Measurements from ENCODE around the gene PDIA5. TPM values are rescaled to one million over a fixed set of nuclear protein-coding genes. Genes with fewer than 3 reads are reported as not detected.

PDIA5 gene
- total RNA-seq, 2 experiments from 2014 or later, result 2.2 to 3.0 TPM

GRCh38 chr3:123168605-123169004 lies 101.8 kb downstream of the PDIA5 start:
- Mint-ChIP-seq H3K27ac (no peak overlapping the region), H3K9me3 (peaks cover 5% of the 10 kb centered on the region), H3K36me3 (ENCODE audit: low read depth) (peaks cover 30% of the 10 kb centered on the region), H3K4me1 (ENCODE audit: low read depth) (no peaks in the 10 kb centered on the region), H3K27me3 (no peaks in the 10 kb centered on the region), H3K4me3 (no peak overlapping the region)
- Histone ChIP-seq H3K9me3 (ENCODE audit: control insufficient read depth in 1 of 2, insufficient read depth in 1 of 2, low read length in 2 of 2) (no peaks in the 10 kb centered on the region), H3K27ac (ENCODE audit: low read depth in 1 of 2, low read length in 2 of 2) (no peak overlapping the region), H3K4me3 (ENCODE audit: low read length) (no peak overlapping the region), H3K27me3 (ENCODE audit: control insufficient read depth in 1 of 2, insufficient read depth in 2 of 2, low read length in 2 of 2) (no peaks in the 10 kb centered on the region), H3K4me1 (ENCODE audit: insufficient read depth, low read length) (no peaks in the 10 kb centered on the region), H3K36me3 (ENCODE audit: insufficient read depth, low read length) (peaks cover 8% of the 10 kb centered on the region)
- ChIA-PET CTCF (no interaction called here), POLR2A (no interaction called here)
- ATAC-seq (ENCODE audit: poor library complexity) (no peak), DNase-seq (no peak)
- intact Hi-C loops (cut with DNase I, micrococcal nuclease), result no loop called here
- TF ChIP-seq, protein P1, sequence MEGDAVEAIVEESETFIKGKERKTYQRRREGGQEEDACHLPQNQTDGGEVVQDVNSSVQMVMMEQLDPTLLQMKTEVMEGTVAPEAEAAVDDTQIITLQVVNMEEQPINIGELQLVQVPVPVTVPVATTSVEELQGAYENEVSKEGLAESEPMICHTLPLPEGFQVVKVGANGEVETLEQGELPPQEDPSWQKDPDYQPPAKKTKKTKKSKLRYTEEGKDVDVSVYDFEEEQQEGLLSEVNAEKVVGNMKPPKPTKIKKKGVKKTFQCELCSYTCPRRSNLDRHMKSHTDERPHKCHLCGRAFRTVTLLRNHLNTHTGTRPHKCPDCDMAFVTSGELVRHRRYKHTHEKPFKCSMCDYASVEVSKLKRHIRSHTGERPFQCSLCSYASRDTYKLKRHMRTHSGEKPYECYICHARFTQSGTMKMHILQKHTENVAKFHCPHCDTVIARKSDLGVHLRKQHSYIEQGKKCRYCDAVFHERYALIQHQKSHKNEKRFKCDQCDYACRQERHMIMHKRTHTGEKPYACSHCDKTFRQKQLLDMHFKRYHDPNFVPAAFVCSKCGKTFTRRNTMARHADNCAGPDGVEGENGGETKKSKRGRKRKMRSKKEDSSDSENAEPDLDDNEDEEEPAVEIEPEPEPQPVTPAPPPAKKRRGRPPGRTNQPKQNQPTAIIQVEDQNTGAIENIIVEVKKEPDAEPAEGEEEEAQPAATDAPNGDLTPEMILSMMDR (IDR thresholded peaks at IDR 0.05), result no peak

DNA sequence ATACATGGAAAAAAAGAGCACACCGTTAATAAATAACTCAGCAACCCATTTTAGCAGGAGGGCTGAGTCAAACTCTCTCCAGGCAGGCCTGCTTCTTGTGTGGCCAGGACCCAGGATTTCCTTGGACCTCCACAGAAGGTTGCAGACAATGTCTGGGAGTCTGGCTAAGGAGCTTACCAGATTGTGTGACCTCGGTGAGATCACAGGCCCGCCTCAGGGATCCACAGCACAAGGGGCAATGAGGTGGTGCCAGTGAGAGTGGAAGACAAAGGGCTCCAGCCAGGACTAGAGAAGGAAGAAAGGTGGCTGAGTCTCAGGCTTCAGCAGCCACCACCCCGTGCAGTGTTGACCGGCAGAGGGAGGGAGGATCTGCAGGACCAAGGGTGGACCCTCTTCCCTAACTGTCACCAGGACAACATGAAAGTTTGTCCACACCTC lies 102.7 kb downstream of the PDIA5 start:
- Histone ChIP-seq H3K9me3 (ENCODE audit: control insufficient read depth in 1 of 2, insufficient read depth in 1 of 2, low read length in 2 of 2) (no peaks in the 10 kb centered on the region), H3K4me3 (ENCODE audit: low read length) (no peak overlapping the region), H3K36me3 (ENCODE audit: insufficient read depth, low read length) (peaks cover 6% of the 10 kb centered on the region), H3K4me1 (ENCODE audit: insufficient read depth, low read length) (no peaks in the 10 kb centered on the region), H3K27me3 (ENCODE audit: control insufficient read depth in 1 of 2, insufficient read depth in 2 of 2, low read length in 2 of 2) (no peaks in the 10 kb centered on the region), H3K27ac (ENCODE audit: low read depth in 1 of 2, low read length in 2 of 2) (no peak overlapping the region)
- Mint-ChIP-seq H3K4me1 (ENCODE audit: low read depth) (no peaks in the 10 kb centered on the region), H3K27ac (no peak overlapping the region), H3K27me3 (no peaks in the 10 kb centered on the region), H3K36me3 (ENCODE audit: low read depth) (peaks cover 23% of the 10 kb centered on the region), H3K4me3 (no peak overlapping the region), H3K9me3 (peaks cover 5% of the 10 kb centered on the region)
- intact Hi-C loops (cut with DNase I, micrococcal nuclease), result no loop called here
- TF ChIP-seq, protein P1 (IDR thresholded peaks at IDR 0.05), result no peak
- ATAC-seq (ENCODE audit: poor library complexity) (no peak), DNase-seq (no peak)
- CTCF ChIA-PET, result no interaction called here
- POLR2A ChIA-PET, result no interaction called here

GRCh38 chr3:123169930-123170329 lies 103.1 kb downstream of the PDIA5 start:
- CTCF ChIA-PET, result no interaction called here
- no peak for ATAC-seq (ENCODE audit: poor library complexity)
- Histone ChIP-seq H3K9me3 (ENCODE audit: control insufficient read depth in 1 of 2, insufficient read depth in 1 of 2, low read length in 2 of 2) (no peaks in the 10 kb centered on the region), H3K4me3 (ENCODE audit: low read length) (no peak overlapping the region), H3K36me3 (ENCODE audit: insufficient read depth, low read length) (peaks cover 2% of the 10 kb centered on the region), H3K4me1 (ENCODE audit: insufficient read depth, low read length) (no peaks in the 10 kb centered on the region), H3K27me3 (ENCODE audit: control insufficient read depth in 1 of 2, insufficient read depth in 2 of 2, low read length in 2 of 2) (no peaks in the 10 kb centered on the region), H3K27ac (ENCODE audit: low read depth in 1 of 2, low read length in 2 of 2) (no peak overlapping the region)
- intact Hi-C loops (cut with DNase I, micrococcal nuclease), result no loop called here
- no peak overlapping the region for H3K4me3 Mint-ChIP-seq
- TF ChIP-seq, protein P1 (IDR thresholded peaks at IDR 0.05), result no peak
- no peaks in the 10 kb centered on the region for H3K4me1 Mint-ChIP-seq (ENCODE audit: low read depth)
- peaks cover 4% of the 10 kb centered on the region for H3K9me3 Mint-ChIP-seq
- no peak for DNase-seq
- POLR2A ChIA-PET, result no interaction called here
- H3K27me3 Mint-ChIP-seq, result no peaks in the 10 kb centered on the region
- no peak overlapping the region for H3K27ac Mint-ChIP-seq
- peaks cover 19% of the 10 kb centered on the region for H3K36me3 Mint-ChIP-seq (ENCODE audit: low read depth)
